ENCODE results near the gene KIAA0586.

KIAA0586 gene

DNA sequence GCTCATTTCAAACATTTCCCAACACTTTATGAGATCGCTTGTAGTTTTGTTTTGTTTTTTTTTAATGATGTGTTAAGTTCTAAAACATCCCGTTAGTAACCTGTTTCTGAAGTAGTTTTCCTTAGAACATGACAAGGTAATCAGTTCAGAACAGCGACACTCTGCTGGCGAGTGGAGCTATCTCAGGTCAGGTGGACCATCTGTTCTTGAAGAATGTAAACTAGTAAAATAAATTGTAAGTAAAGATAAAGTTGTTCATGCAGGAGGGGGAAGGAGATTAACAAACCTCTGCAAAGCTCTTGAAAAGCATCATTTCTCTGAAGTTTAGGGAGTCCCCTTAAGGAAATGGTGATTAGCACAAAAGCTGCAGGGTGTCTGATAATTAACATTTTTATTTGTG, 138.3 kb downstream of the KIAA0586 start:
- no peaks in the 10 kb centered on the region for H3K9me2 ChIP-seq (replicated peaks; ENCODE audit: insufficient read depth, low read length)
- no peak overlapping the region for H3K4me2 ChIP-seq (ENCODE audit: low read depth, low read length)
- no peaks in the 10 kb centered on the region for H4K20me1 ChIP-seq (ENCODE audit: insufficient read depth, low read length)
- no peaks in the 10 kb centered on the region for H3K9me3 ChIP-seq (replicated peaks; ENCODE audit: insufficient read depth, low read length)
- TF ChIP-seq, protein P1, sequence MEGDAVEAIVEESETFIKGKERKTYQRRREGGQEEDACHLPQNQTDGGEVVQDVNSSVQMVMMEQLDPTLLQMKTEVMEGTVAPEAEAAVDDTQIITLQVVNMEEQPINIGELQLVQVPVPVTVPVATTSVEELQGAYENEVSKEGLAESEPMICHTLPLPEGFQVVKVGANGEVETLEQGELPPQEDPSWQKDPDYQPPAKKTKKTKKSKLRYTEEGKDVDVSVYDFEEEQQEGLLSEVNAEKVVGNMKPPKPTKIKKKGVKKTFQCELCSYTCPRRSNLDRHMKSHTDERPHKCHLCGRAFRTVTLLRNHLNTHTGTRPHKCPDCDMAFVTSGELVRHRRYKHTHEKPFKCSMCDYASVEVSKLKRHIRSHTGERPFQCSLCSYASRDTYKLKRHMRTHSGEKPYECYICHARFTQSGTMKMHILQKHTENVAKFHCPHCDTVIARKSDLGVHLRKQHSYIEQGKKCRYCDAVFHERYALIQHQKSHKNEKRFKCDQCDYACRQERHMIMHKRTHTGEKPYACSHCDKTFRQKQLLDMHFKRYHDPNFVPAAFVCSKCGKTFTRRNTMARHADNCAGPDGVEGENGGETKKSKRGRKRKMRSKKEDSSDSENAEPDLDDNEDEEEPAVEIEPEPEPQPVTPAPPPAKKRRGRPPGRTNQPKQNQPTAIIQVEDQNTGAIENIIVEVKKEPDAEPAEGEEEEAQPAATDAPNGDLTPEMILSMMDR (IDR thresholded peaks at IDR 0.05; ENCODE audit: low read length) = no peak
- TF ChIP-seq EZH2phosphoT487 (IDR thresholded peaks at IDR 0.05; ENCODE audit: low read length) = no peak
- no peak for TF ChIP-seq EZH2 (optimal IDR thresholded peaks at IDR 0.05; ENCODE audit: low read depth, low read length)
- no peaks in the 10 kb centered on the region for H3K36me3 ChIP-seq (replicated peaks; ENCODE audit: insufficient read depth, low read length)
- H3K9ac ChIP-seq (ENCODE audit: low read length) = no peak overlapping the region
- H2AFZ ChIP-seq (ENCODE audit: low read length) = no peak overlapping the region
- H3K27ac ChIP-seq (ENCODE audit: low read length) = no peak overlapping the region
- no peaks in the 10 kb centered on the region for H3K79me2 ChIP-seq (ENCODE audit: low read length)
- no peaks in the 10 kb centered on the region for H3K4me1 ChIP-seq (ENCODE audit: low read length)
- no peaks in the 10 kb centered on the region for H3F3A ChIP-seq (ENCODE audit: insufficient read depth, low read length)
- DNase-seq = no peak
- H3K4me3 ChIP-seq (ENCODE audit: low read length) = no peak overlapping the region
- no peaks in the 10 kb centered on the region for H3K27me3 ChIP-seq (replicated peaks; ENCODE audit: insufficient read depth, low read length)

DNA sequence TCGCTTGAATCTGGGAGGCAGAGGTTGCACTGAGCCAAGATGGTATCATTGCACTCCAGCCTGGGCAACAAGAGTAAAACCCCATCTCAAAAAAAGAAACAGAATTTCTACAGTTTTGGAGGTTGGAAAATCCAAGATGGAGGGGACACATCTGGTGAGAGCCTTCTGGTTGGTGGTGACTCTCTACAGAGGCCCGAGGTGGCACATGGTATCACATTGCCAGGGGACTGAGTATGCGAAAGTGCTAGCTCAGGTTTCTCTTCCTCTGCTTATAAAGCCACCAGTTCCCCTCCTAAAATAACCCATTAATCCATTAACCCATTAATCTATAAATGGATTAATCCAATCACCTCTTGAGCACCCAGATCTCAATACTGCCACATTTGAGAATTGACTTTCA, 139.5 kb downstream of the KIAA0586 start:
- TF ChIP-seq, protein P1 (IDR thresholded peaks at IDR 0.05; ENCODE audit: low read length) = no peak
- no peak for TF ChIP-seq EZH2phosphoT487 (IDR thresholded peaks at IDR 0.05; ENCODE audit: low read length)
- no peak for TF ChIP-seq EZH2 (optimal IDR thresholded peaks at IDR 0.05; ENCODE audit: low read depth, low read length)
- no peak overlapping the region for H2AFZ ChIP-seq (ENCODE audit: low read length)
- H3K79me2 ChIP-seq (ENCODE audit: low read length) = no peaks in the 10 kb centered on the region
- H3K9me3 ChIP-seq (replicated peaks; ENCODE audit: insufficient read depth, low read length) = no peaks in the 10 kb centered on the region
- no peaks in the 10 kb centered on the region for H3F3A ChIP-seq (ENCODE audit: insufficient read depth, low read length)
- H3K27ac ChIP-seq (ENCODE audit: low read length) = no peak overlapping the region
- no peak overlapping the region for H3K4me3 ChIP-seq (ENCODE audit: low read length)
- H4K20me1 ChIP-seq (ENCODE audit: insufficient read depth, low read length) = no peaks in the 10 kb centered on the region
- no peak overlapping the region for H3K4me2 ChIP-seq (ENCODE audit: low read depth, low read length)
- peak; percentile 35 for DNase-seq
- no peaks in the 10 kb centered on the region for H3K36me3 ChIP-seq (replicated peaks; ENCODE audit: insufficient read depth, low read length)
- H3K27me3 ChIP-seq (replicated peaks; ENCODE audit: insufficient read depth, low read length) = no peaks in the 10 kb centered on the region
- H3K4me1 ChIP-seq (ENCODE audit: low read length) = no peaks in the 10 kb centered on the region
- no peak overlapping the region for H3K9ac ChIP-seq (ENCODE audit: low read length)
- no peaks in the 10 kb centered on the region for H3K9me2 ChIP-seq (replicated peaks; ENCODE audit: insufficient read depth, low read length)

DNA sequence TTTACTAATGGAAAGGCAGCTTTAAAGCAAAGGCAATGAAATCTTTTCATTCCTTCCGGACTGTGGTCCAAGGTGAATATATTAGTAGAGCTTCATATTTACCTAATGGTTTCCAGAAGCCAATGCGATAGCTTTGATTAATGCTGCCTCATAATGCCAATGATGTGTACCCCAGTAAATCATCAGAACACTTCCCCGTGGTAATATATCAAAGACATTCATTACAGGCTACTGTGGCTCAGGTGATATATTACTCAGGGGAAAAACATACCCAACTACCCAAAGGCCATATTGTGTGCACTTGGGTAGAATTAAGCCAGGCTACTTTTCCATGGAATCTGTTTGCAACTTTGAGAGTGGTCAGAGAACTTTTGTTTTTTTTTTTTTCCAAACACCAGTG, 140.8 kb downstream of the KIAA0586 start:
- H3K9ac ChIP-seq (ENCODE audit: low read length) = no peak overlapping the region
- TF ChIP-seq, protein P1 (IDR thresholded peaks at IDR 0.05; ENCODE audit: low read length) = no peak
- TF ChIP-seq EZH2 (optimal IDR thresholded peaks at IDR 0.05; ENCODE audit: low read depth, low read length) (no peak), EZH2phosphoT487 (IDR thresholded peaks at IDR 0.05; ENCODE audit: low read length) (no peak)
- H3K36me3 ChIP-seq (replicated peaks; ENCODE audit: insufficient read depth, low read length) = no peaks in the 10 kb centered on the region
- no peaks in the 10 kb centered on the region for H3K9me3 ChIP-seq (replicated peaks; ENCODE audit: insufficient read depth, low read length)
- H3K9me2 ChIP-seq (replicated peaks; ENCODE audit: insufficient read depth, low read length) = no peaks in the 10 kb centered on the region
- H3K4me2 ChIP-seq (ENCODE audit: low read depth, low read length) = no peak overlapping the region
- H3K4me3 ChIP-seq (ENCODE audit: low read length) = no peak overlapping the region
- DNase-seq = no peak
- no peaks in the 10 kb centered on the region for H3K27me3 ChIP-seq (replicated peaks; ENCODE audit: insufficient read depth, low read length)
- H3K4me1 ChIP-seq (ENCODE audit: low read length) = no peaks in the 10 kb centered on the region
- H2AFZ ChIP-seq (ENCODE audit: low read length) = no peak overlapping the region
- H3K79me2 ChIP-seq (ENCODE audit: low read length) = no peaks in the 10 kb centered on the region
- H3K27ac ChIP-seq (ENCODE audit: low read length) = no peak overlapping the region
- H4K20me1 ChIP-seq (ENCODE audit: insufficient read depth, low read length) = no peaks in the 10 kb centered on the region
- H3F3A ChIP-seq (ENCODE audit: insufficient read depth, low read length) = no peaks in the 10 kb centered on the region
